ENCODE results near the gene NFYB. TPM values are rescaled to one million over a fixed set of nuclear protein-coding genes. Genes with fewer than 3 reads are reported as not detected.
A peak's percentile ranks its signal among the peaks of the same experiment; 100 is the strongest.

Gene NFYB
- total and polyA plus RNA-seq, 9 of the 15 experiments (the other 6 are each of a cell fraction or from before 2014, with no cell fraction given): 14.5 to 51.5 (median 32.3) TPM

DNA sequence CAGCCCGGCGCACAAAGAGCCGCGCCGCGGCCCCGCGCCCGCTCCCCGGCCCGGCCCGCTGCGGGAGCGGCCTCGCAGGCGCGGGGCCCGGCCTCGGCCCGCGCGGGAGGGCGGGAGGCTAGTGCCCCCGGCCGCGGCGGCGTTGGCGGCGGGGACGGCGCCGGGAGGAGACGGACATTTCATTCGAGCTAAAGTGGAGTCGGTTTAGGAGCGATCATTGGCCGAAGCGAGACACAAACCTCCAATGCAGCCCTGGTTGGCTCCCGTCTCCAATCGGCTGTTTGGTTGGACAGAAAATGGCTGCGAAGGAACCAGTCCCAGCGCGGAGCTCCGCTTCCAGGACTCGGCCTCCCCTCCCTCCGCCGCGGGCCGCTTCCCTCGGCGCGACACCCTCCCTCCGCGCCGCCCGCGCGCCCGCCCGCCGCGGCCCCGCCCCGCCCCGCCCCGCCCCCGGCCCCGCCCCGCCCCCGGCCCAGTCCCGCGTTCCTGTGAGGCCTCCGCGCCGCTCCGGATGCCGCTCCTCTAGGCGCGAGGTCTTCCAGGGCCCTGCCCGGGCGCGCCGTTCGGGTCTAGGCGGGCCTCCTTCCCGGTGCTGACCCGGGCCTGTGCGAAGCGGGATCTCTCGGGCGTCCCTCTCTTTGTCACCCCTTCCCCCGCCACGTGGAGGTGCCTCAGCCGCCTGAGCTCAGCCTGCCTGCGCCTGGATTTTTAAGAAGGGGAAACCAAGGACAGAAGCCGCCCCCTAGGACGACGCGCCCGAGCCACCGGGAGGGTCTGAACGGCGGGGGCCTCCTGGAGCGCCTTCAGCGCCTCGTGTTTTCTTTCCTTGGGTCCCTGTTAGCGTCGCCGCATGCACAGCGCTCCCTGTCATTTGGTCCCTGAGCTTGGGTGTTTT, at the start of gene NFYB (continued):
- TF ChIP-seq, protein P1, sequence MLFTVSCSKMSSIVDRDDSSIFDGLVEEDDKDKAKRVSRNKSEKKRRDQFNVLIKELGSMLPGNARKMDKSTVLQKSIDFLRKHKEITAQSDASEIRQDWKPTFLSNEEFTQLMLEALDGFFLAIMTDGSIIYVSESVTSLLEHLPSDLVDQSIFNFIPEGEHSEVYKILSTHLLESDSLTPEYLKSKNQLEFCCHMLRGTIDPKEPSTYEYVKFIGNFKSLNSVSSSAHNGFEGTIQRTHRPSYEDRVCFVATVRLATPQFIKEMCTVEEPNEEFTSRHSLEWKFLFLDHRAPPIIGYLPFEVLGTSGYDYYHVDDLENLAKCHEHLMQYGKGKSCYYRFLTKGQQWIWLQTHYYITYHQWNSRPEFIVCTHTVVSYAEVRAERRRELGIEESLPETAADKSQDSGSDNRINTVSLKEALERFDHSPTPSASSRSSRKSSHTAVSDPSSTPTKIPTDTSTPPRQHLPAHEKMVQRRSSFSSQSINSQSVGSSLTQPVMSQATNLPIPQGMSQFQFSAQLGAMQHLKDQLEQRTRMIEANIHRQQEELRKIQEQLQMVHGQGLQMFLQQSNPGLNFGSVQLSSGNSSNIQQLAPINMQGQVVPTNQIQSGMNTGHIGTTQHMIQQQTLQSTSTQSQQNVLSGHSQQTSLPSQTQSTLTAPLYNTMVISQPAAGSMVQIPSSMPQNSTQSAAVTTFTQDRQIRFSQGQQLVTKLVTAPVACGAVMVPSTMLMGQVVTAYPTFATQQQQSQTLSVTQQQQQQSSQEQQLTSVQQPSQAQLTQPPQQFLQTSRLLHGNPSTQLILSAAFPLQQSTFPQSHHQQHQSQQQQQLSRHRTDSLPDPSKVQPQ (CRISPR knock-in tag; IDR thresholded peaks at IDR 0.05; ENCODE audit: borderline replicate concordance): no peak
- no peak for TF ChIP-seq SMARCA5 (IDR thresholded peaks at IDR 0.05)
- TF ChIP-seq PTBP1 (IDR thresholded peaks at IDR 0.05; ENCODE audit: low read depth, low read length): no peak
- no peak for TF ChIP-seq DIDO1 (tag; IDR thresholded peaks at IDR 0.05; ENCODE audit: low read depth)
- TF ChIP-seq KLF16 (IDR thresholded peaks at IDR 0.05): no peak
- peak; percentile 67 for TF ChIP-seq CXXC5 (CRISPR knock-in tag; IDR thresholded peaks at IDR 0.05)
- no peak for TF ChIP-seq GATA2 (CRISPR knock-in tag; IDR thresholded peaks at IDR 0.05)
- TF ChIP-seq, protein P2, sequence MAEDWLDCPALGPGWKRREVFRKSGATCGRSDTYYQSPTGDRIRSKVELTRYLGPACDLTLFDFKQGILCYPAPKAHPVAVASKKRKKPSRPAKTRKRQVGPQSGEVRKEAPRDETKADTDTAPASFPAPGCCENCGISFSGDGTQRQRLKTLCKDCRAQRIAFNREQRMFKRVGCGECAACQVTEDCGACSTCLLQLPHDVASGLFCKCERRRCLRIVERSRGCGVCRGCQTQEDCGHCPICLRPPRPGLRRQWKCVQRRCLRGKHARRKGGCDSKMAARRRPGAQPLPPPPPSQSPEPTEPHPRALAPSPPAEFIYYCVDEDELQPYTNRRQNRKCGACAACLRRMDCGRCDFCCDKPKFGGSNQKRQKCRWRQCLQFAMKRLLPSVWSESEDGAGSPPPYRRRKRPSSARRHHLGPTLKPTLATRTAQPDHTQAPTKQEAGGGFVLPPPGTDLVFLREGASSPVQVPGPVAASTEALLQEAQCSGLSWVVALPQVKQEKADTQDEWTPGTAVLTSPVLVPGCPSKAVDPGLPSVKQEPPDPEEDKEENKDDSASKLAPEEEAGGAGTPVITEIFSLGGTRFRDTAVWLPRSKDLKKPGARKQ (CRISPR knock-in tag; IDR thresholded peaks at IDR 0.05): no peak
- TF ChIP-seq HIVEP1 (CRISPR knock-in tag; IDR thresholded peaks at IDR 0.05): no peak
- no peak for TF ChIP-seq MTA2 (IDR thresholded peaks at IDR 0.05; ENCODE audit: low read depth)
- TF ChIP-seq ZNF384 (IDR thresholded peaks at IDR 0.05; ENCODE audit: low read depth, low read length): no peak
- TF ChIP-seq ZNF282 (CRISPR knock-in tag; IDR thresholded peaks at IDR 0.05): no peak
- TF ChIP-seq EP300 (IDR thresholded peaks at IDR 0.05; ENCODE audit: low read length): peak; percentile 99
- no peak for TF ChIP-seq ZNF444 (CRISPR knock-in tag; IDR thresholded peaks at IDR 0.05)
- no peak for TF ChIP-seq PBX2 (CRISPR knock-in tag; IDR thresholded peaks at IDR 0.05; ENCODE audit: low read depth)
- no peak for TF ChIP-seq PBX2 (tag; conservative IDR thresholded peaks at IDR 0.05; ENCODE audit: low read depth)
- no peak for TF ChIP-seq CBX2 (IDR thresholded peaks at IDR 0.05; ENCODE audit: insufficient read depth, low read length, poor library complexity, severe bottlenecking)
- TF ChIP-seq SLC30A9 (CRISPR knock-in tag; IDR thresholded peaks at IDR 0.05): no peak
- no peak for TF ChIP-seq CTCF (IDR thresholded peaks at IDR 0.05 in 2 of 3, conservative IDR thresholded peaks at IDR 0.05 in 1 of 3; ENCODE audit: insufficient read depth in 2 of 3, low read depth in 1 of 3, low read length in 3 of 3)
- no peak for TF ChIP-seq SNRNP70 (optimal IDR thresholded peaks at IDR 0.05; ENCODE audit: low read depth, low read length)

Data from K562 (cell line).